Pancreas (tissue), 10 donors: ENCODE results near the gene CRELD1. TPM values are rescaled to one million over a fixed set of nuclear protein-coding genes. Genes with fewer than 3 reads are reported as not detected.

ENCODE experiments used
- ATAC-seq, 4 donors: fragments of 200-7000 bp; cut with Tn5 transposase; one replicate each; pipeline versions ENCODE4 v1.8.0 to v1.9.1; 2020; ENCODE audit warnings: mild to moderate bottlenecking in 4 of 4, moderate library complexity in 4 of 4
- DNase-seq, 6 donors: peaks; one replicate each; pipeline ENCODE4 v3.0.0-alpha.2; 2020
- FAIRE-seq: peaks from 2 replicates; lab custom pipeline; 2012; peaks lifted over from hg19 to GRCh38; lab: Jason Lieb, UNC
- H3K27ac ChIP-seq, 4 donors: fragments of 200-600 bp; sonication (generic); 1 replicate in 3 of 4; 2 replicates in 1 of 4; pipeline versions ENCODE4 v1.5.0 to v1.8.0; 2020
- H3K27me3 ChIP-seq, 4 donors: fragments of 200-600 bp; one replicate each; pipeline ENCODE4 v1.8.0; 2021
- H3K36me3 ChIP-seq, 3 donors: fragments of 200-600 bp; sonication (generic) in 1 of 3; one replicate each; pipeline versions ENCODE4 v1.5.0 to v1.8.0; 2020 to 2021
- H3K4me1 ChIP-seq, 3 donors: fragments of 200-600 bp; one replicate each; pipeline ENCODE4 v1.8.0; 2021
- H3K4me3 ChIP-seq, 4 donors: fragments of 200-600 bp; sonication (generic) in 2 of 4; one replicate each; pipeline versions ENCODE4 v1.5.0 to v1.8.0; 2020 to 2021
- H3K9me3 ChIP-seq, 4 donors: fragments of 200-600 bp; one replicate each; pipeline ENCODE4 v1.8.0; 2021
- CTCF ChIP-seq, 4 donors: fragments of 200-600 bp; sonication (generic) in 3 of 4; IDR thresholded peaks; one replicate each; pipeline versions ENCODE4 v1.5.0 to v1.8.0; 2021; ENCODE audit warnings: antibody characterized with exemption in 4 of 4
- WGBS, 2 donors: extraction: QIAGEN DNeasy Blood & Tissue Kit; methylation state at CpG; one replicate each; pipeline ENCODE4 v1.1.7; 2013; 5-methylcytosine and 5-hydroxymethylcytosine counted together
- intact Hi-C, 3 donors: fragments of 100-400 bp; cut with DNase I; formaldehyde crosslinking; loops; one replicate each; pipeline versions ENCODE4 v1.11.1 to v1.14.2; 2022
- polyA plus RNA-seq, 2 donors: library from polyadenylated mRNA; stranded (reverse); fragments of 200-250 nt; gene quantifications; one replicate each; pipeline ENCODE4 v1.2.3, GENCODE V29; 2013
- total RNA-seq, 6 donors: library from RNA; stranded (reverse); fragmentation: NEBNext Ultra II Directional in 4 of 6; extraction: Animal tissue kit (Norgen Biotek cat#: 25700) in 4 of 6; gene quantifications; one replicate each; pipeline versions ENCODE4 v1.2.1 to v1.2.4, GENCODE V29; 2021 to 2023
- donor health status: healthy with polysubstance abuse.
- donor health status: DM: no; HTN: no; CAD: no; lungs with moderate emphysema.
- donor health status: DM: no; HTN: no; CAD: no.
- donor health status: control.
- donor health status: control.
- donor health status: Bipolar disorder and iron deficiency.
- donor health status: DM: yes; HTN: yes; CAD: no.
- donor health status: DM: no; HTN: no; CAD: no.
- donor health status: DM: no; HTN: no; CAD: no.
- donor health status: DM: yes; HTN: yes; CAD: no.

The CRELD1 gene
- total and polyA plus RNA-seq, 8 donors, result 11.3 to 45.9 (median 13.9) TPM

- H3K27me3 ChIP-seq, result no peaks in the 10 kb centered on the region
- TF ChIP-seq CTCF (IDR thresholded peaks at IDR 0.05), result peak; percentile 54 to 73 (median 70)
- H3K9me3 ChIP-seq, result no peaks in the 10 kb centered on the region
- peaks cover 0 to 8% (median 0%) of the 10 kb centered on the region in 3 donors for H3K36me3 ChIP-seq
- intact Hi-C loops, result loop anchor here in 1 of 3 donors (10.0 kb wide), 1 partner anchor 278 kb away; no protein-coding TSS in a partner anchor
- H3K4me1 ChIP-seq, result peaks cover 0 to 5% (median 0%) of the 10 kb centered on the region in 3 donors
- WGBS, 2 donors, result 2 to 3% methylated on average over 52 to 90 of the region's 90 CpGs
- peak overlapping the region; percentile 67 to 75 (median 72) for H3K27ac ChIP-seq
- peak overlapping the region; percentile 23 to 77 (median 56) for H3K4me3 ChIP-seq
- FAIRE-seq, result no peak
- peak; percentile 92 to 95 (median 93) for ATAC-seq
- peak; percentile 87 to 98 (median 94) for DNase-seq
Measured at GRCh38 chr3:9946112-9947024, 12.7 kb downstream of the CRELD1 start.

GRCh38 chr3:9947025-9947995 is 13.7 kb downstream of the CRELD1 start:
- no peak for FAIRE-seq

GRCh38 chr3:9948586-9948985 is 15.0 kb downstream of the CRELD1 start:
- FAIRE-seq (no peak), DNase-seq (no peak), ATAC-seq (no peak)
- Histone ChIP-seq H3K4me3 (no peak overlapping the region), H3K27me3 (no peaks in the 10 kb centered on the region), H3K27ac (no peak overlapping the region), H3K9me3 (no peaks in the 10 kb centered on the region), H3K36me3 (peaks cover 0 to 8% (median 0%) of the 10 kb centered on the region in 3 donors), H3K4me1 (peaks cover 0 to 5% (median 0%) of the 10 kb centered on the region in 3 donors)
- WGBS, 2 donors, result 76 to 78% methylated on average over 3 of the region's 3 CpGs
- intact Hi-C loops, result loop anchor here in 1 of 3 donors (10.0 kb wide), 1 partner anchor 276 kb away; no protein-coding TSS in a partner anchor
- TF ChIP-seq CTCF (IDR thresholded peaks at IDR 0.05), result no peak

More at GRCh38 chr3:9947025-9947995, 13.7 kb downstream of the CRELD1 start:
- H3K36me3 ChIP-seq, result peaks cover 0 to 8% (median 0%) of the 10 kb centered on the region in 3 donors
- H3K4me3 ChIP-seq, result peak overlapping the region; percentile 23 to 77 (median 56)
- ATAC-seq (peak; percentile 87 to 90 (median 88)), DNase-seq (peak; percentile 75 to 94 (median 88))
- H3K27ac ChIP-seq, result peak overlapping the region; percentile 67 to 75 (median 72)
- H3K9me3 ChIP-seq, result no peaks in the 10 kb centered on the region
- H3K27me3 ChIP-seq, result no peaks in the 10 kb centered on the region
- TF ChIP-seq CTCF (IDR thresholded peaks at IDR 0.05), result peak; percentile 20 to 46 (median 46)
- WGBS, 2 donors, result 27 to 33% methylated on average over 78 to 86 of the region's 86 CpGs
- peaks cover 0 to 5% (median 0%) of the 10 kb centered on the region in 3 donors for H3K4me1 ChIP-seq
- intact Hi-C loops, result loop anchor here in 1 of 3 donors (10.0 kb wide), 1 partner anchor 277 kb away; no protein-coding TSS in a partner anchor

- intact Hi-C loops, result loop anchor here in 1 of 3 donors (10.0 kb wide), 1 partner anchor 276 kb away; no protein-coding TSS in a partner anchor
- H3K4me1 ChIP-seq, result peaks cover 0 to 5% (median 0%) of the 10 kb centered on the region in 3 donors
- WGBS, 2 donors, result 88 to 91% methylated on average over 7 of the region's 7 CpGs
Measured at GRCh38 chr3:9949115-9949514, 15.5 kb downstream of the CRELD1 start.

More at GRCh38 chr3:9949115-9949514, 15.5 kb downstream of the CRELD1 start:
- no peak for FAIRE-seq
- no peaks in the 10 kb centered on the region for H3K27me3 ChIP-seq
- H3K36me3 ChIP-seq, result peaks cover 0 to 8% (median 0%) of the 10 kb centered on the region in 3 donors
- TF ChIP-seq CTCF (IDR thresholded peaks at IDR 0.05), result no peak
- H3K4me3 ChIP-seq, result no peak overlapping the region
- no peak for ATAC-seq
- no peak overlapping the region for H3K27ac ChIP-seq
- H3K9me3 ChIP-seq, result no peaks in the 10 kb centered on the region
- peak in 2 of 6 donors; percentile 28 to 68 for DNase-seq
